GM21576 (cell line): Measurements from ENCODE around the gene ADAR.
"Not testable (repeated sequence)": the region's sequence is repeated elsewhere in the genome, so short reads cannot be mapped to it uniquely, and the experiment has no call there.

ENCODE experiments used
- ATAC-seq: cut with Tn5 transposase; IDR thresholded peaks from one replicate; pipeline ENCODE4 v1.9.1; 2021; ENCODE audit warnings: mild to moderate bottlenecking, moderate library complexity; ENCODE audit not compliant: unreplicated experiment

Gene ADAR

GRCh38 chr1:154607609-154608396 lies at the start of gene ADAR:
Gene ADAR (minus strand): TSS chr1:154608186. CDS start chr1:154608006, 180 bp downstream.
- peak; percentile 58 for ATAC-seq

- ATAC-seq = no peak
These were observed 49.6 kb upstream of the ADAR start for GRCh38 chr1:154657556-154657955.

DNA sequence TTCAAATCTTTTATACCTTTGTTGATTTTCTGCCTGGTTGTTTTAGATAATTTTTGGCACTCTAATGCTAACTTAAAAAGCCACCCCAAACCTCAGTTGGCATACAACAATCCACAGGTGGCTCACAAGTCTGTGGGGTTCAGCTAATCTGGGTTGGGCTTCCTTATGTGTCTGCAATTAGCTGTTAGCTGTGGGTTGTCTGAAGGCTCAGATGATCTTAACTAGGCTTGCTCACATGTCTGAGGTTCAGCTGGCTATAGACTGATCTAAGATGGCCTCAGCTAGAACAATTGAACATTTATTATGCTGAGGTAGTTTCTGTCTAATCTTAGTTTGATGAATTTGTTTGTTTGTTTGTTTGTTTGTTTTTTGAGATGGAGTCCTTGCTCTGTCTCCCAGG lies 44.9 kb upstream of the ADAR start:
- ATAC-seq = no peak

DNA sequence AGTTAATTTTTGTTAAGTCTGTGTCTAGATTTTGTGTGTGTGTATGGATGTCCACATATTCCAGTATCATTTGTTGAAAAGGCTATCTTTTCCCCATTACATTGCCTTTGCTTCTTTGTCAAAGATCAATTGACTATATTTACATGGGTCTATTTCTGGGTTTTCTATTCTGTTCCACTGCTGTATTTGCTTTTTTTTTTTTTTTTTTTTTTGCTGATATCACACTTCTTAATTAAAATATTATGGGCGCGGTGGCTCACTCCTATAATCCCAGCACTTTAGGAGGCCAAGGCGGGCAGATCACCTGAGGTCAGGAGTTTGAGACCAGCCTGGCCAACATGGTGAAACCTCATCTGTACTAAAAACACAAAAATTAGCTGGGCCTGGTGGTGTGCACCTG lies 36.7 kb upstream of the ADAR start:
- ATAC-seq = not testable (repeated sequence)

- ATAC-seq = no peak
These were observed 33.5 kb upstream of the ADAR start for GRCh38 chr1:154641534-154641933.

DNA sequence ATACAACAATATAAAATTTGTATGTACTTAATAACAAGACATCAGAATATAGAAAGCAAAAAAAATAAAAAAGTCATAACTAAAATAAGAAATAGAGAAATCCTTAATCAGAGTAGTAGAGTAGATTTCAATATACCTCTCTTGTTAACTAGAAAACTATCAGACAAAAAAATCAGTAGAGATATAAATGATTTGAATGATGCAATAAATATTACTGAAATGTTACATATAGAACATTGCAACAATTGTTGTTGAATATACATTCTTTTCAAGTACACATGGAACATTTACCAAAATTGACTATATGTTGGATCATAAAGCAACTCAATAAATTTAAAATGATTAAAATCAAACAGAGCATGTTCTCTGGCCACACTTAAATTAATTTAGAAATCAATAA lies 31.9 kb upstream of the ADAR start:
- no peak for ATAC-seq

GRCh38 chr1:154635171-154635570 lies 27.2 kb upstream of the ADAR start:
- no peak for ATAC-seq

- ATAC-seq = no peak
These were observed 21.7 kb upstream of the ADAR start for GRCh38 chr1:154629675-154630073.

GRCh38 chr1:154629061-154629674 lies 21.2 kb upstream of the ADAR start:
- no peak for ATAC-seq

- no peak for ATAC-seq
These were observed 20.1 kb upstream of the ADAR start for GRCh38 chr1:154628121-154628405.

DNA sequence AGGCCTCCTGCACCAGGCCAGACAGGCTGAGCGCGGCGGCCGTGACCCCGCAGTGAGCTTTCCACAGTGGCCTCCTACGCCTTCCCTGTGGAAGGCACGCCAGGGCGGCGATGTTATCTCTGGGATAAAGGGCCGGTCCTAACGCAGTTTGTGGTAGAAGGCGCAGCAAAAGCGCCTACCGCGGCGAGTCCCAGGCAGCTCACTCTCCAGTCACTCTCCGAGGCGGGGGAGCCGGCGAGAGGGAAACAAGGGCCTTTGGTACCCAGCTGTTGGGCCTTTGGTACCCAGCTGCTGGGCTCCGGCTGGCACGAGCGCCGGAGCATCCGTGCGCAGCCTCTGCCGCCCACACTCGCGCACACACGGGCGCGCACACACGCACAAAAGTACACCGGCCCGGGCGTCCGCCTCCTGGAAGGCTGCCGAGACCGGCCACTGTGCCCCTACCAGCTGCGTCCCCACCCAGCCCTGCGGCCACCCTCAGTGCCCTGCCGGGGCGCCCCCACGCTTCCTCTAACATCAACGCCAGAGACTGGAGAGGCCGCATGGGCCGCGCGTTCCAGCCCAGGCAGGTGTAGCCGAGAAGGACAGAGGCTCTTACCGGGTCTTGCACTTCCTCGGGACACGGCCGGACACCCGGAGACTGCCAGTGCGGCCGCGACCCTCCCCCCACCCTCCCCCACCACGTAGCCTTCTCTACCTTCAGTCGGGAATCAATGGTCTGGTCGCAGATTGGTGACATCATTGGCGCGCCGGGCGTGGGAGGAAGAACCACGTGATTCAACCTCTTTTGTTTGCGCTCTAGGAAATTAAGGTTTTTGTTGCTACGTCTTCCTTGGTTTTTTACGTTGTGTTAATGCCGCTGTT lies 19.5 kb upstream of the ADAR start:
- ATAC-seq = peak; percentile 53

GRCh38 chr1:154626456-154627256 lies 18.7 kb upstream of the ADAR start:
- ATAC-seq = peak; percentile 31

DNA sequence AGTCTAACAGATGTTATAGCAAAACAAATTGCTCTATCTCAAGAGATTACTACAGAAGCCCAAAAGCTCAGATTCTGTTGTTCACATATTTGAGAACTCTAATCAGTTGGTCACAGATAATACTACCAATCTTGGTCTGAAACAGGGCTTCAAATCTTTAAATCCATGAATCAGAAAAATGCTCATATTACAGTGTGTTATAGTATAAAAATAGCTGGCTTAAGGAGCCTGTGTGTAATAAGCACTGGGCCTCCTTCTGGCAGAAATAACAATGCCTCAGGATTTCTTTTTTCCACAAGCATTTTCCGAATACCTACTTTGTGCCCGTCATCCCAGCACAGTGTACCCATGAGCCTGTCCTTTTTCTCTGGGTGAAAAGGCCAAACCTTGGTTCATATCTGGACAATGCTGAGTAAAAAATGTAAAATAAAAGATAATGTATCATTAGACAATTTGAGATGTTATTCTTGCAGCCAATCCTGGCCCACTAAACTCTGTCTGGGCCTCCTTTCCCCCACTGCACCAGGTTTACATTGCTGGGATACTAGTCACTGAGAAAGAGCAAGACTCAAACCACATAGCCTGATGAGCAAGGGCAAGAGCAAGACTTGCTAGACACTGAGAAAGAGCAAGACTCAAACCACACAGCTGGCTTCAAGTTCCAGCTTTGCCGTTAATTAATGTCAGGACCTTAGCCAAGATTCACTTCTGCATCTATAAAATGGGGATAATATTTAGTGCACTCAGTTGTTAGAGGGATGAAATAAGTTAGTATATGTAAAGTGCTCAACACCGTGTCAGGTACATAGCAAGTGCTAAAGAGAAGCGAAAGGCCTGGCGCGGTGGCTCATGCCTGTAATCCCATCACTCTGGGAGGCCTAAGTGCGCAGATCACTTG lies 17.0 kb upstream of the ADAR start:
- no peak for ATAC-seq

DNA sequence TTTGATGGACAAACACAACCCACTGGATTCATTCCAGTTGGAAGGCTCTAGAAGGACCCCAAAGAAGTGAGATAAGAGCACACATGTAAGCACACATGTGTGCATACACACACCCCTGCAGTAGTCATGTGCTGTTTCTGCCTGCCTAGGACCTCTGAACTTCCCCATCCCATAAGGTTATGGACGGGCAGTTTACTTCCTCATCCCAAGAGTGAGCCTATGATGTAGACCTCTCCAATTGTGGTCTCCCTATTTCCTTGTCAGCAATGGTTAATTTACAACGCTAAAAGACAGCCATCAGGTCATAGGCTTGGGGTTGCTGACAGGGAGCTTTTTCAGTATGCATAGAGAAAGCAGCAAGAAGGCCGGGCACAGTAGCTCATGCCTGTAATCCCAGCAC lies 15.4 kb upstream of the ADAR start:
- ATAC-seq = no peak

GRCh38 chr1:154622503-154623039 lies 14.6 kb upstream of the ADAR start:
- no peak for ATAC-seq

GRCh38 chr1:154621875-154622274 lies 13.9 kb upstream of the ADAR start:
- no peak for ATAC-seq

DNA sequence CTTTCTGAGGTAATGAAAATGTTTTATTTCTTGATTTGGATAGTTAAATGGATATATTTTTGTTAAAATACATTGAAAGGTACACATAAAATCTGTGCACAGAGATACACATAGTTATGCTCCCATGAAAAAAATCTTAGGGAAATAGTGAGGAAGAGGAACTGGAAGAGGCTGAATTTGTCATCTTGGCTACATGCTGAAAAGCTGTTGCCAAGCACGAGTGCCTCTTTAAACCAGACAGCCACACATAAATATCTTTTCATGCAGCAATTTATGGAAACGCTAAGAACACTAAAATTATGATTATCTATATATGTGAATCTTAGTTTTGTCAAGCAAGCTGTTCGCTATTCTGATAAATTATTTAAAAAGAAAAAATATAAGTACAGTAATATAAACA lies 12.8 kb upstream of the ADAR start:
- no peak for ATAC-seq

GRCh38 chr1:154619181-154619948 lies 11.4 kb upstream of the ADAR start:
- no peak for ATAC-seq
